HG02798 (cell line): Measurements from ENCODE around the gene GJB6.

Source experiments
- ATAC-seq: cut with Tn5 transposase; IDR thresholded peaks from one replicate; pipeline ENCODE4 v1.9.1; 2021; ENCODE audit warnings: mild to moderate bottlenecking; ENCODE audit not compliant: unreplicated experiment, poor library complexity

GJB6 gene

GRCh38 chr13:20230913-20231838, 943 bp downstream of the GJB6 start:
- ATAC-seq: no peak

DNA sequence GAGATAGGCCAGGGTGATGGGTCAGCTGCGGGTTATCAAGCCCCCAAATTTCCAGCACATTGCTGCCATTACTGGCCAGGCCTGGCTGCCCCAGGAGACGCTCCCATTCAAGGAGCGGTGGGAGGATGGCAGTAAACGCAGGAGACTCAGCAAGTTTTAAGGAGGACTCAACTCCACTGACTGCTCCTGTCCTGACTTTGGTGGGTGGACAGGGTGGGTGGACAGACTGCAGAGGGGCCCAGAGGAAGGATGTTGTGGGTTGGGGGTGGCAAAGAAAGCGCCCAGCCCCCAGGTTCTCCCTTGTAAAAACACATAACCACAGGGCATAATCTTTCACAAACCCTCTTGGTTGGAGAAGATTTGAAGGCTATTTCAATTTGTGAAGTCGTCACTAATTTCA, 4.4 kb downstream of the GJB6 start:
- no peak for ATAC-seq

- no peak for ATAC-seq
Measured at GRCh38 chr13:20227288-20227687, 4.8 kb downstream of the GJB6 start.

GRCh38 chr13:20222553-20222952, 9.6 kb downstream of the GJB6 start:
- ATAC-seq: no peak

- ATAC-seq: no peak
Measured at GRCh38 chr13:20221772-20222171, 10.3 kb downstream of the GJB6 start.

DNA sequence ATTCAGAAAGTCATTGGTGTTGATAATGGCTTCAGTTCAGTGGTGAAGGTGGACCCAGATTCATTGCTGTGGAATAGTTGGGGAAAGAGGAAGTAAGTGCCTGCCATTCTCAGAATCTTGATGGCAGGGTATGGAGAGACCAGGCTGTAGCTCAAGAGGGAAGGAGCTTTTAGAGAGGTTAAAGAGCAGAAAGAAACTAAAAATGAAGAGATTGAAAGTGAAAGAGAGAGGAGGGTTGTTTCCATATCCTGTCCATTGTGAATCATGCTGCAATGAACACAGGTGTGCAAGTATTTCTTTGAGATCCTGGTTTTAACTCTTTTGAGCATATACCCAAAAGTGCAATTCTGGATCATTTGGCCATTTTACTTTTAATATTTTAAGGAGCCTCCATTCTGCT, 12.5 kb downstream of the GJB6 start:
- ATAC-seq: peak; percentile 92

DNA sequence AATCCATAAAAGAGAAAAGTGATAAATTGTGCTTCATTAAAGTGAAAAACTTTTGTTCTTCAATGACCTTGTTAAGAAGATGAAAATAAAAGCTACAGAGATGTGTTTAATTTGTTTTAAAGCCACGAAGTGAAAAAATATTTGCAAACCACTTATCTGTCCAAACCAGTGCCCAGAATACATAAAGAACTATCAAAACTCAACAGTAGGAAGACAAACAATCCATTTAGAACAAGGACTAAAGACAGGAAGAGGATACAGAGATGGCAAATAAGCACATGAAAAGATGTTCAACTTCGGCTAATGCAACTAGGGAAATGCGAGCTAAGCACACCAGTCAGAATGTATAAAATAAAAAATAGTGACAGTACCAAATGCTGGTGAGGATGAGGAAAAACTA, 15.0 kb downstream of the GJB6 start:
- ATAC-seq: no peak

- no peak for ATAC-seq
Measured at GRCh38 chr13:20209948-20210347, 22.2 kb downstream of the GJB6 start.

- ATAC-seq: no peak
Measured at GRCh38 chr13:20206698-20207235, 25.4 kb downstream of the GJB6 start.

DNA sequence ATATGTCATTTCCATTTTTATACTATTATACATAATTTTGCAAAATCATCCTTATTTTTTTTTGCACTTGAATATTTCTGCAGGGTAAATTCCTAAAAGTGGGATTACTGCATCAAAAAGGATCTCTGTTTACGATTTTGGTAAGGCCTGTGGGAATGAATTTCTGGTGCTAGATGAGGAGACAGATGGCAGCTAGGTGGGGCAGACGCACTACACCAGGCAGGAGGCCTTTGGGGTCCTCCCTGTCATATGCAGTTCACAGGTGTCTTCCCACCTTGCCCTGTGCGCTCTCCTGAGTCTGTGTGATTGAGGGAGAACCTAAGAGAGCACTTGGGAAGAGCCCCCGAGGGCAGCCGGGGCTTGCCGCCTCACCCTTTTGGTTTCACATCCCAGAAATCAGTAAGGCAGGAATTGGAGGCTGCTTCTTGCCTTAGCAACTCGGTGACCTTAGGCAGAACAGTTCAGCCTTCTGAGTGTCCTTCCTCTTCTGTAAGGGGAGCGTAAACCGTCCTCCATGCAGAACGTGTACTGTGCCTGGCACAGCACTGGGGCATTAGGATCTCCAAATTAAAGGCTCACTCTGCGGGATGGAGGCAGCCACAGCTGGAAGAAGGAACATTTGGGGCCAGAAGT, 25.9 kb downstream of the GJB6 start:
- ATAC-seq: no peak

GRCh38 chr13:20198781-20199180, 33.3 kb downstream of the GJB6 start:
- no peak for ATAC-seq

GRCh38 chr13:20197361-20197834, 34.7 kb downstream of the GJB6 start:
- peak; percentile 54 for ATAC-seq

- no peak for ATAC-seq
Measured at GRCh38 chr13:20195801-20196200, 36.3 kb downstream of the GJB6 start.

DNA sequence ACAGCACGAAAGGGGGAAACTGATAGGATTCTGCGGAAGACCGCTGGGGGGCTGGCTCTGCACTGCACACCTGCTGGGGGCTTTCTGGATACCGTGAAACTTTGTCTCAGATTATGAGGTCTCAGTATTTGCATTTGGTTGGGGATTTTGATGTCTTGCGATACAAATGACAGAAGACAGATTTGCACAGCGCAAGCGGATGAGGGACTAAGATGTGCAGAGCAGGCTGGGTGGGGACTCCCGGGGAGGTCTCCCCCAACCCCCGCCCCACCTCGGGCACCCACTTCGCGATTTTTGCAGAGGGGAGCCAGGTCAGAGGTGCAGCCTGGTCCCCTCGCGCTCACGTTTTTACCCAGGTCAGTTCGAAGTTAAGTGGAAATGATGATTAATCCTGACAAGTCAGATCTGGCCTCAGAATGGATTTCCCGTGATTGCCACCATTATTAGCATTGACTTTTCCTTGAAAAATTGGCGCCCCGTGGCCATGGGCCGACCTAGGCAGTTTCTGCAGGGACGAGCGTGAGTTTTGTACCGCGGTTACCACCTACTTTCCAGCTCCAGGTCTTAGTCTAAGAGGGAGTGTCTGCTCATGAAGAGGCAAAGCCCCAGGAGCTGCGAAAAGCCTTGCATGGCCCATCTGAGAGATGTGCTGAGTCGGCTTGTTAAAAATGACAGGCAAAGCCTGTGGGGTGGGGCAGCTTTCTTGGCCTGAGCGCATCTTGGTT, 38.0 kb downstream of the GJB6 start:
- ATAC-seq: no peak

GRCh38 chr13:20193162-20193906, 38.8 kb downstream of the GJB6 start:
- ATAC-seq: no peak

DNA sequence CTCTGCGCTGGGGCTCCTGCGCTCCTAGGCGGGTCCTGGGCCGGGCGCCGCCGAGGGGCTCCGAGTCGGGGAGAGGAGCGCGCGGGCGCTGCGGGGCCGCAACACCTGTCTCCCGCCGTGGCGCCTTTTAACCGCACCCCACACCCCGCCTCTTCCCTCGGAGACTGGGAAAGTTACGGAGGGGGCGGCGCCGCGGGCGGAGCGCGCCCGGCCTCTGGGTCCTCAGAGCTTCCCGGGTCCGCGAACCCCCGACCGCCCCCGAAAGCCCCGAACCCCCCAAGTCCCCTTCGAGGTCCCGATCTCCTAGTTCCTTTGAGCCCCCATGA, 39.3 kb downstream of the GJB6 start, which contains the start of gene GJB2:
GJB2 (minus strand) TSS at position 103 of the 326 bp plus-strand sequence. CDS start 3,357 bp downstream, outside the sequence.
- ATAC-seq: no peak

- ATAC-seq: no peak
Measured at GRCh38 chr13:20192158-20192835, 39.8 kb downstream of the GJB6 start.

- ATAC-seq: peak; percentile 37
Measured at GRCh38 chr13:20191311-20192157, 40.6 kb downstream of the GJB6 start.
